Measurements from ENCODE around the gene OMP.

DNA sequence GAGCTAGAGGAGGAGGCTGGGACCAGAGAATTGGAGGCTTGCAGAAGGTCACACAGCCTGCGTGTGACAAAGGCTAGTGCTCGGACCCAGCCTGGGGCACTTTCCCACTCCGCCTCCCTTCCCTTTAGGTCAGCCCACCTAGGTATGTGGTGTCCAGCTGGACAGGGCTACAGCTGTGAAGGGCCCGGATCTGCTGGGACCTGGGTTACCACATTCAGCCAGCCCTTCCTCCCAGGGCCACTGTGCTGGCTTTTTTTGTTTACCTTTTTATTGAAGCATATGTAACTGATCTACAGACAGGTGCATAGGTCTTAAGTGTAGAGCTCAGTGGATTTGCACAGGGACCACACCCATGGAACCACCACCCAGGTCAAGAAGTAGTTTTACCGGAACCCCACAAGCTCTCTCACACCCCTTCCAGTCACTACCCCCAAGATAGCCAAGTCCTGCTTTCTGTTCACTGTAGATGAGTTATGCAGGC, 27.2 kb upstream of the OMP start:
- TF ChIP-seq, protein P1, sequence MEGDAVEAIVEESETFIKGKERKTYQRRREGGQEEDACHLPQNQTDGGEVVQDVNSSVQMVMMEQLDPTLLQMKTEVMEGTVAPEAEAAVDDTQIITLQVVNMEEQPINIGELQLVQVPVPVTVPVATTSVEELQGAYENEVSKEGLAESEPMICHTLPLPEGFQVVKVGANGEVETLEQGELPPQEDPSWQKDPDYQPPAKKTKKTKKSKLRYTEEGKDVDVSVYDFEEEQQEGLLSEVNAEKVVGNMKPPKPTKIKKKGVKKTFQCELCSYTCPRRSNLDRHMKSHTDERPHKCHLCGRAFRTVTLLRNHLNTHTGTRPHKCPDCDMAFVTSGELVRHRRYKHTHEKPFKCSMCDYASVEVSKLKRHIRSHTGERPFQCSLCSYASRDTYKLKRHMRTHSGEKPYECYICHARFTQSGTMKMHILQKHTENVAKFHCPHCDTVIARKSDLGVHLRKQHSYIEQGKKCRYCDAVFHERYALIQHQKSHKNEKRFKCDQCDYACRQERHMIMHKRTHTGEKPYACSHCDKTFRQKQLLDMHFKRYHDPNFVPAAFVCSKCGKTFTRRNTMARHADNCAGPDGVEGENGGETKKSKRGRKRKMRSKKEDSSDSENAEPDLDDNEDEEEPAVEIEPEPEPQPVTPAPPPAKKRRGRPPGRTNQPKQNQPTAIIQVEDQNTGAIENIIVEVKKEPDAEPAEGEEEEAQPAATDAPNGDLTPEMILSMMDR (IDR thresholded peaks at IDR 0.05) = no peak
- TF ChIP-seq POLR2AphosphoS5 (IDR thresholded peaks at IDR 0.05) (no peak), POLR2A (IDR thresholded peaks at IDR 0.05) (no peak)
